Measurements from ENCODE around the gene SOHLH2.

DNA sequence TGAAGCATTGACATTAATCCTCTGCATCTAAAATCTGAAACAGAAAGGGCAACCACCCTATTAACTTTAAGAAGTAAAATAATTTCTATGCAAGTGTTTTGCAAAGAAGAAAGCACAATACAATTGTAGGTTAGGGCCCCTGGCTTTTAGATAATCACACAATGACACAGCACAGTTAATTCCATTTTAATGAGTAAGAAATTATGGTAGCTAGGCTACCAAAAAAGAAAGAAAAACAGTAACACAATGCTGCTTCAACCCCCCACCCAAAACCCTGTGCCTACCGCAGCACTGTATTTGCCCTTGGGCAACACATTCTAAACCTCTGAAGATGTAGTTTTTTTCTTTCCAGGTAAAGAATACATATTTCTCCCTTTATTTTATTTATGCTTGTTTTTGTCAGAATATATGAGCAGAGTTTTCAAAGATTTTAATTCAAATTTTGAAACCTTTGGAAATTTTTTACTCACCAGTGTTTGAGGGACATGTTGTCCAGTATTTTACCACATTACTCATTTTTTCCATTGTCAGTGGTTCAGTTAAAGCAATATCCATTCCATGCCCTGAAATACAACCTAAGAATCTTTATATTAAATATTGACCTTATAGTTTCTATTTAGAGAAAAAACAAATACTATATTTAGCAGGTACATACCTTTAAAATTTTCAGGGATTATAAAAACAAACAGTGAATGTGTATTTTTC lies 21.1 kb downstream of the SOHLH2 start:
- TF ChIP-seq, protein P1, sequence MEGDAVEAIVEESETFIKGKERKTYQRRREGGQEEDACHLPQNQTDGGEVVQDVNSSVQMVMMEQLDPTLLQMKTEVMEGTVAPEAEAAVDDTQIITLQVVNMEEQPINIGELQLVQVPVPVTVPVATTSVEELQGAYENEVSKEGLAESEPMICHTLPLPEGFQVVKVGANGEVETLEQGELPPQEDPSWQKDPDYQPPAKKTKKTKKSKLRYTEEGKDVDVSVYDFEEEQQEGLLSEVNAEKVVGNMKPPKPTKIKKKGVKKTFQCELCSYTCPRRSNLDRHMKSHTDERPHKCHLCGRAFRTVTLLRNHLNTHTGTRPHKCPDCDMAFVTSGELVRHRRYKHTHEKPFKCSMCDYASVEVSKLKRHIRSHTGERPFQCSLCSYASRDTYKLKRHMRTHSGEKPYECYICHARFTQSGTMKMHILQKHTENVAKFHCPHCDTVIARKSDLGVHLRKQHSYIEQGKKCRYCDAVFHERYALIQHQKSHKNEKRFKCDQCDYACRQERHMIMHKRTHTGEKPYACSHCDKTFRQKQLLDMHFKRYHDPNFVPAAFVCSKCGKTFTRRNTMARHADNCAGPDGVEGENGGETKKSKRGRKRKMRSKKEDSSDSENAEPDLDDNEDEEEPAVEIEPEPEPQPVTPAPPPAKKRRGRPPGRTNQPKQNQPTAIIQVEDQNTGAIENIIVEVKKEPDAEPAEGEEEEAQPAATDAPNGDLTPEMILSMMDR (IDR thresholded peaks at IDR 0.05): no peak
- TF ChIP-seq POLR2A (IDR thresholded peaks at IDR 0.05; ENCODE audit: low read depth) (no peak), EP300 (IDR thresholded peaks at IDR 0.05) (no peak)
